Measurements from ENCODE around the gene CLIC5. TPM values are rescaled to one million over a fixed set of nuclear protein-coding genes. Genes with fewer than 3 reads are reported as not detected.

Gene CLIC5
- total RNA-seq, 1 experiment from 2014 or later = 0.20 TPM

DNA sequence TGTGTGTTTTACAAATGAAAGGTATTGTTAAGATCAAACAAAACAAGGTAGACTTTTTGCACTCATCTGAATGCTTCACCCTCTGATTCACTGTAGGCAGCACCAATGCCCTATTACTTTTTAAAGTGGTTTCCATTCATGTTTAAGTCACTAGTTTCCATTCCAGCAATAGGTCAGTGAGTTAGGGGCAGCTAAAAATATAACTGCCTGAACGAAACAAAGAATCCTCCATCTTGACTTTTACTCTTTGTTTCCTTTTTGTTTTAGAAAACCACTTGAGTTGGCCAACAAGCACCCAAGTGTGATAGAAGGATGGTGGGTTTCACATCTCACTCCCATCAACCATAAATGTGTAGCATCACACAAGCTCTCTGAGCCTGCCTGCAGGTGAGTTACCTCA, 25.5 kb downstream of the CLIC5 start:
- Mint-ChIP-seq H3K27ac (no peak overlapping the region), H3K27me3 (ENCODE audit: low read depth) (no peaks in the 10 kb centered on the region), H3K36me3 (ENCODE audit: insufficient read depth in 1 of 3, low read depth in 3 of 3) (no peaks in the 10 kb centered on the region), H3K9me3 (no peaks in the 10 kb centered on the region), H3K4me1 (peaks cover 0 to 9% of the 10 kb centered on the region in 2 experiments; a peak in 2 of 4 replicates), H3K4me3 (no peak overlapping the region)
- TF ChIP-seq, protein P1, sequence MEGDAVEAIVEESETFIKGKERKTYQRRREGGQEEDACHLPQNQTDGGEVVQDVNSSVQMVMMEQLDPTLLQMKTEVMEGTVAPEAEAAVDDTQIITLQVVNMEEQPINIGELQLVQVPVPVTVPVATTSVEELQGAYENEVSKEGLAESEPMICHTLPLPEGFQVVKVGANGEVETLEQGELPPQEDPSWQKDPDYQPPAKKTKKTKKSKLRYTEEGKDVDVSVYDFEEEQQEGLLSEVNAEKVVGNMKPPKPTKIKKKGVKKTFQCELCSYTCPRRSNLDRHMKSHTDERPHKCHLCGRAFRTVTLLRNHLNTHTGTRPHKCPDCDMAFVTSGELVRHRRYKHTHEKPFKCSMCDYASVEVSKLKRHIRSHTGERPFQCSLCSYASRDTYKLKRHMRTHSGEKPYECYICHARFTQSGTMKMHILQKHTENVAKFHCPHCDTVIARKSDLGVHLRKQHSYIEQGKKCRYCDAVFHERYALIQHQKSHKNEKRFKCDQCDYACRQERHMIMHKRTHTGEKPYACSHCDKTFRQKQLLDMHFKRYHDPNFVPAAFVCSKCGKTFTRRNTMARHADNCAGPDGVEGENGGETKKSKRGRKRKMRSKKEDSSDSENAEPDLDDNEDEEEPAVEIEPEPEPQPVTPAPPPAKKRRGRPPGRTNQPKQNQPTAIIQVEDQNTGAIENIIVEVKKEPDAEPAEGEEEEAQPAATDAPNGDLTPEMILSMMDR (conservative IDR thresholded peaks at IDR 0.05) = no peak
- Histone ChIP-seq H3K56ac (ENCODE audit: insufficient read length, low read depth, low read length) (no peak overlapping the region), H3K79me2 (ENCODE audit: insufficient read depth, low read length) (no peaks in the 10 kb centered on the region), H3K4ac (ENCODE audit: low read depth, low read length) (no peak overlapping the region), H3K18ac (ENCODE audit: insufficient read length, low read depth, low read length) (no peak overlapping the region), H3K4me1 (ENCODE audit: insufficient read depth, low read length) (no peaks in the 10 kb centered on the region), H2BK12ac (ENCODE audit: insufficient read length, low read depth, low read length) (no peak overlapping the region), H2BK20ac (ENCODE audit: low read depth, low read length, poor library complexity, severe bottlenecking) (no peak overlapping the region), H3K27ac (ENCODE audit: insufficient read length, low read depth, low read length) (no peak overlapping the region), H2AK5ac (ENCODE audit: insufficient read length, low read length) (no peak overlapping the region), H4K5ac (ENCODE audit: insufficient read length, low read depth, low read length) (no peak overlapping the region), H3K79me1 (ENCODE audit: insufficient read depth, low read depth, low read length, poor library complexity, severe bottlenecking) (no peaks in the 10 kb centered on the region), H2AFZ (ENCODE audit: low read length) (no peak overlapping the region), H2BK15ac (ENCODE audit: low read depth, low read length) (no peak overlapping the region), H2BK5ac (ENCODE audit: insufficient read length, low read length) (no peak overlapping the region), H4K8ac (replicated peaks; ENCODE audit: insufficient read length, low read depth, low read length) (no peak overlapping the region), H3K23ac (ENCODE audit: insufficient read length, low read depth, low read length) (no peak overlapping the region), H3K27me3 (ENCODE audit: insufficient read depth, low read length) (no peaks in the 10 kb centered on the region), H2BK120ac (ENCODE audit: low read depth, low read length, poor library complexity, severe bottlenecking) (no peak overlapping the region), H3K9ac (ENCODE audit: extremely low read depth, insufficient read length, low read length) (no peak overlapping the region), H3K9me3 (ENCODE audit: control insufficient read depth, low read depth, low read length) (no peaks in the 10 kb centered on the region), H3K14ac (ENCODE audit: insufficient read depth, low read length) (no peak overlapping the region), H3T11ph (ENCODE audit: low read length) (no peak overlapping the region), H3K4me2 (ENCODE audit: insufficient read depth, insufficient read length, low read length) (no peak overlapping the region), H3K23me2 (ENCODE audit: insufficient read length, low read depth, low read length, poor library complexity, severe bottlenecking) (no peaks in the 10 kb centered on the region), H4K91ac (ENCODE audit: insufficient read length, low read depth, low read length) (no peak overlapping the region), H4K20me1 (ENCODE audit: control insufficient read depth, insufficient read depth, insufficient read length) (no peaks in the 10 kb centered on the region)
- no peak for DNase-seq
- no CpG with 5 or more reads among the region's 1 CpG for WGBS (ENCODE audit: extremely low coverage, insufficient read length, low lambda C conversion rate)

All from H9 (cell line).